ENCODE measurements around the gene SPRYD3.
A peak's percentile ranks its signal among the peaks of the same experiment; 100 is the strongest.

Gene SPRYD3

DNA sequence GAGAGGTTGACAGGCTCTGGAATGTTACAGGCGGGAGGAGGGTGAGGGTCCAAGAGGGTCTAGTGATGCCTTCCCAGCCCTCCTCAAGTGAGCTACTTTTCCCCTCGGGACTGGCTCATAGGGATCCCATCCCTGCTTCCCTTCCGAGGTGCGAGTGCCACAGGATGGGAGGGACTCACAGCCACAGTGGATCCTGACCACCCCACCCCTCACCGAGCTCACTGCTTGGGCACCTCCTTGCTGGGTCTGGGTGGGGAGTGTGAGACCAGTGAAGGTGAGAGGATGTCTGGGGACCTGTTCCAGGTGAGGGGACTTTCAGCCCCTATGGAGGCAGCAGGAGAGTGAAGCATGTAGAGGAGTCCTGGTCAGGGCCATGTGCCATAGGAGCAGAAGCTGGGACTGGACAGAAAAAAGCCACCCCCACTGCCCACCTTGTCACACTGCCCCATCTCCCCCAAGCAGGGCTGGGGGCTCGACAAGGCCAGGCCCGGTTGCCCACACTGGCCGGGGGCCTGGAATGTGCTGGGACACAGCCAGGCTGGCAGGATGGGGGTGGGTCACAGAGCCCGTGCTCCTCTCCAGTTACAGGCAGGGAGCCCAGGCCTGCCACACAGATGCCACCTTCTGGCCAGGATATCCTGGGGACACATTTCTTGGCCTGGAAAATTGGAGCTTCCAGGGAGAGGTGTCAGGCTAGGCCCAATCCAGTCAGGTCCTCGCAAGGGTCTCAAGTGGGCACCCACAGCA is 31.0 kb downstream of the SPRYD3 start:
- ATAC-seq, result peak; percentile 17
- TF ChIP-seq SNAI2 (CRISPR knock-in tag; IDR thresholded peaks at IDR 0.05) (no peak), ZFP3 (CRISPR knock-in tag; IDR thresholded peaks at IDR 0.05) (no peak), ESRRG (CRISPR knock-in tag; IDR thresholded peaks at IDR 0.05) (no peak)
- TF ChIP-seq, protein P1, sequence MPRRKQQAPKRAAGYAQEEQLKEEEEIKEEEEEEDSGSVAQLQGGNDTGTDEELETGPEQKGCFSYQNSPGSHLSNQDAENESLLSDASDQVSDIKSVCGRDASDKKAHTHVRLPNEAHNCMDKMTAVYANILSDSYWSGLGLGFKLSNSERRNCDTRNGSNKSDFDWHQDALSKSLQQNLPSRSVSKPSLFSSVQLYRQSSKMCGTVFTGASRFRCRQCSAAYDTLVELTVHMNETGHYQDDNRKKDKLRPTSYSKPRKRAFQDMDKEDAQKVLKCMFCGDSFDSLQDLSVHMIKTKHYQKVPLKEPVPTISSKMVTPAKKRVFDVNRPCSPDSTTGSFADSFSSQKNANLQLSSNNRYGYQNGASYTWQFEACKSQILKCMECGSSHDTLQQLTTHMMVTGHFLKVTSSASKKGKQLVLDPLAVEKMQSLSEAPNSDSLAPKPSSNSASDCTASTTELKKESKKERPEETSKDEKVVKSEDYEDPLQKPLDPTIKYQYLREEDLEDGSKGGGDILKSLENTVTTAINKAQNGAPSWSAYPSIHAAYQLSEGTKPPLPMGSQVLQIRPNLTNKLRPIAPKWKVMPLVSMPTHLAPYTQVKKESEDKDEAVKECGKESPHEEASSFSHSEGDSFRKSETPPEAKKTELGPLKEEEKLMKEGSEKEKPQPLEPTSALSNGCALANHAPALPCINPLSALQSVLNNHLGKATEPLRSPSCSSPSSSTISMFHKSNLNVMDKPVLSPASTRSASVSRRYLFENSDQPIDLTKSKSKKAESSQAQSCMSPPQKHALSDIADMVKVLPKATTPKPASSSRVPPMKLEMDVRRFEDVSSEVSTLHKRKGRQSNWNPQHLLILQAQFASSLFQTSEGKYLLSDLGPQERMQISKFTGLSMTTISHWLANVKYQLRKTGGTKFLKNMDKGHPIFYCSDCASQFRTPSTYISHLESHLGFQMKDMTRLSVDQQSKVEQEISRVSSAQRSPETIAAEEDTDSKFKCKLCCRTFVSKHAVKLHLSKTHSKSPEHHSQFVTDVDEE (CRISPR knock-in tag; IDR thresholded peaks at IDR 0.05), result no peak

DNA sequence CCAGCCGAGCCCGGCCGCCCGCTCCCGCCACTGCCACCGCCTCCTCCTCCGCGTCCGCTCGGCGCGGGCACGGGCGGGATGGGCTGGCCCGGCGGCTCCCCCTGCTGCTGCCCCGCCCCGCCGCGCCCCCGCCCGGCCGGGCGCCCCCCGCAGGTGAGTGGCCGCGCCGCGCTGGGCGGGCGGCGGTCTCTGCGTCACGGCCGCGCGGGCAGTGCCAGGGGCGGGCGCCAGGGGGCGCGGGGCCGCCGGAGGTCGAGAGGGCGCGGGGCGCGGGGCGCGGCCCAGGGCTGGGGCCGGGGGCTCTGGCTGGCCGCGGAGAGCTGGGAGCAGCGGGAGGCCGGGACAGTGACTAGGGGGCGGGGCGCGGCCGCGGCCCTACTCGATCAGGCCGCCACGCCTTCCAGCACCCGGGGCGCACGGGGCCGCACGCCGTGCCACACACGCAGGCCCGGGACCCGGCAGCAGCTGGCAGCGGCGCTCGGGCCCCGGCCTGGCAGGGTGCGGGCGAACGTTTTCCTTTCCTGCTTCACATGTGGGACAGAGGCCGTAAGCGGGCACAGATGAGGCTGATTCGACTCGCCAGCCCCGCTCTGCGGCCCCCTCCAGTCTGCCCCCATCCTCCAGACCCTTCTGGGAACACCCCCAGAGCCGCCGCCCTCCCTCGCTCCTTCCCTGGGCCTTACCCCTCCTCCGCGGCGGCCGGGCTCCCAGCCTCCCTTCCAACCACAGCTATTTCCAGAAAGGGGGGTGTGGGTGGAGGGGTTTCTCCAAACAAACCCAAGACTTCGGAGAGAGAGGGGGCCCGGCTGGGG is 31.8 kb downstream of the SPRYD3 start:
- no peak for TF ChIP-seq ZNF565 (CRISPR knock-in tag; conservative IDR thresholded peaks at IDR 0.05; ENCODE audit: low read depth)
- TF ChIP-seq, protein P2, sequence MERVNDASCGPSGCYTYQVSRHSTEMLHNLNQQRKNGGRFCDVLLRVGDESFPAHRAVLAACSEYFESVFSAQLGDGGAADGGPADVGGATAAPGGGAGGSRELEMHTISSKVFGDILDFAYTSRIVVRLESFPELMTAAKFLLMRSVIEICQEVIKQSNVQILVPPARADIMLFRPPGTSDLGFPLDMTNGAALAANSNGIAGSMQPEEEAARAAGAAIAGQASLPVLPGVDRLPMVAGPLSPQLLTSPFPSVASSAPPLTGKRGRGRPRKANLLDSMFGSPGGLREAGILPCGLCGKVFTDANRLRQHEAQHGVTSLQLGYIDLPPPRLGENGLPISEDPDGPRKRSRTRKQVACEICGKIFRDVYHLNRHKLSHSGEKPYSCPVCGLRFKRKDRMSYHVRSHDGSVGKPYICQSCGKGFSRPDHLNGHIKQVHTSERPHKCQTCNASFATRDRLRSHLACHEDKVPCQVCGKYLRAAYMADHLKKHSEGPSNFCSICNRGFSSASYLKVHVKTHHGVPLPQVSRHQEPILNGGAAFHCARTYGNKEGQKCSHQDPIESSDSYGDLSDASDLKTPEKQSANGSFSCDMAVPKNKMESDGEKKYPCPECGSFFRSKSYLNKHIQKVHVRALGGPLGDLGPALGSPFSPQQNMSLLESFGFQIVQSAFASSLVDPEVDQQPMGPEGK (CRISPR knock-in tag; IDR thresholded peaks at IDR 0.05; ENCODE audit: borderline replicate concordance), result peak; percentile 54; the same call in 1 of the 2 replicates
- ATAC-seq, result peak; percentile 26

DNA sequence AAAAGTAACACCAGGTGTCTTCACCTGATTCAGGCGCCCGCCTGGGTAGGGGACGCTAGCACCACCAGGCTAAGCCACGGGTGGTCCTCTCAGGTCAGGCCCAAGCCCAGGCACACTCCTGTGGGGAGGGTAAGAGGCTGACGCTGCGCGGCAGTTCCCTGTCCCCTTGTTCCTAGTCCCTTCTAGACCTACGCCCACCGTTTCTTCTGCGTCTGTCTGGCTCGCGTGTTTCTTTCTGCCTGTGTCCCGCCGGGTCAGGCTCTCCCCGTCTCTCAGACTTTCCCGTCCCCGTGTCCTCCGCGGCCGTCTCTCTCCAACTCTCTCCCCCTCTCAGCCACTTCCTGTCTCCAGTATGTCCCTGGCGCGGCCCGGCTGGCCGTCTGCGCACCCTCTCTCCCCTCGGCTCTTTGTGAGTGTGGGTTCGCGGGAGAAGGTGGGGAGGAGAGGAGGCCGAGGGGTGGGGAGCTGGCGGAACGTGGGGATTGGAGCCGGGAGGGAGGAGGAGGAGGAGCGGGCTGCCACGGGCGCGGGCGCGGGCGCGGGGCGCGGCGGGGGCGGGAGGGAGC is 32.5 kb downstream of the SPRYD3 start:
- peak; percentile 48 for ATAC-seq
- TF ChIP-seq, protein P3, sequence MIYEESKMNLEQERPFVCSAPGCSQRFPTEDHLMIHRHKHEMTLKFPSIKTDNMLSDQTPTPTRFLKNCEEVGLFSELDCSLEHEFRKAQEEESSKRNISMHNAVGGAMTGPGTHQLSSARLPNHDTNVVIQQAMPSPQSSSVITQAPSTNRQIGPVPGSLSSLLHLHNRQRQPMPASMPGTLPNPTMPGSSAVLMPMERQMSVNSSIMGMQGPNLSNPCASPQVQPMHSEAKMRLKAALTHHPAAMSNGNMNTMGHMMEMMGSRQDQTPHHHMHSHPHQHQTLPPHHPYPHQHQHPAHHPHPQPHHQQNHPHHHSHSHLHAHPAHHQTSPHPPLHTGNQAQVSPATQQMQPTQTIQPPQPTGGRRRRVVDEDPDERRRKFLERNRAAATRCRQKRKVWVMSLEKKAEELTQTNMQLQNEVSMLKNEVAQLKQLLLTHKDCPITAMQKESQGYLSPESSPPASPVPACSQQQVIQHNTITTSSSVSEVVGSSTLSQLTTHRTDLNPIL (CRISPR knock-in tag; IDR thresholded peaks at IDR 0.05; ENCODE audit: low read depth), result no peak
- TF ChIP-seq CSDC2 (CRISPR knock-in tag; IDR thresholded peaks at IDR 0.05) (peak; percentile 39; the same call in 1 of the 2 replicates), ZFP3 (CRISPR knock-in tag; IDR thresholded peaks at IDR 0.05) (0 out of 2 replicates have a peak, but pooled peaks have one; percentile 21)
- TF ChIP-seq, protein P4, sequence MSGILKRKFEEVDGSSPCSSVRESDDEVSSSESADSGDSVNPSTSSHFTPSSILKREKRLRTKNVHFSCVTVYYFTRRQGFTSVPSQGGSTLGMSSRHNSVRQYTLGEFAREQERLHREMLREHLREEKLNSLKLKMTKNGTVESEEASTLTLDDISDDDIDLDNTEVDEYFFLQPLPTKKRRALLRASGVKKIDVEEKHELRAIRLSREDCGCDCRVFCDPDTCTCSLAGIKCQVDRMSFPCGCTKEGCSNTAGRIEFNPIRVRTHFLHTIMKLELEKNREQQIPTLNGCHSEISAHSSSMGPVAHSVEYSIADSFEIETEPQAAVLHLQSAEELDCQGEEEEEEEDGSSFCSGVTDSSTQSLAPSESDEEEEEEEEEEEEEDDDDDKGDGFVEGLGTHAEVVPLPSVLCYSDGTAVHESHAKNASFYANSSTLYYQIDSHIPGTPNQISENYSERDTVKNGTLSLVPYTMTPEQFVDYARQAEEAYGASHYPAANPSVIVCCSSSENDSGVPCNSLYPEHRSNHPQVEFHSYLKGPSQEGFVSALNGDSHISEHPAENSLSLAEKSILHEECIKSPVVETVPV (CRISPR knock-in tag; IDR thresholded peaks at IDR 0.05), result no peak

DNA sequence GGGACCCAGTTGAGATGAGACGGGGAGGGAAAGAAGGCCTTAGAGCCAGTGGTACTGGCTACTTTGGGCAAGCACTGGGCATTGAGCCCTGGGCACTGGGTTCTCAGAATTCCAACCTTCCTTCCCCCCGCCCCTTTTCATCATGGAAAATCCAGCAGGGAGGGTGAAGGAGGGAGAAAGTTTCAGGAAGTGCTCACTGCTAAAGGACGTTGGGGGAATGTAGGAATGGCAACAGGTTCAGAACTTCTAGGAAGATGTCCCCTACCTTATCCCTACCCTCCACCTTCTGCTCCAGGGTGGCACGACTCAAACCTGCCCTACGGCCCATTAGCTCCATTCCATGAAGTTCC is 33.5 kb downstream of the SPRYD3 start:
- no peak for ATAC-seq
- no peak for TF ChIP-seq ZNF565 (CRISPR knock-in tag; conservative IDR thresholded peaks at IDR 0.05; ENCODE audit: low read depth)
- TF ChIP-seq RARB (CRISPR knock-in tag; IDR thresholded peaks at IDR 0.05), result no peak
- TF ChIP-seq OSR1 (CRISPR knock-in tag; IDR thresholded peaks at IDR 0.05), result no peak
- TF ChIP-seq, protein P3 (CRISPR knock-in tag; IDR thresholded peaks at IDR 0.05; ENCODE audit: low read depth), result no peak
- TF ChIP-seq ZNF8 (CRISPR knock-in tag; IDR thresholded peaks at IDR 0.05), result no peak
- no peak for TF ChIP-seq TOX (CRISPR knock-in tag; IDR thresholded peaks at IDR 0.05; ENCODE audit: borderline replicate concordance)

Measured in SK-N-SH treated with all-trans-retinoic acid at 6 μM for 48 hours (cell line).